Psoas muscle (tissue), 8 donors: ENCODE data around the gene MARK2. TPM values are rescaled to one million over a fixed set of nuclear protein-coding genes. Genes with fewer than 3 reads are reported as not detected.
A peak's percentile ranks its signal among the peaks of the same experiment; 100 is the strongest.

Source experiments
- ATAC-seq, 4 donors: fragments of 200-7000 bp; cut with Tn5 transposase; one replicate each; pipeline ENCODE4 v1.9.1; 2020; ENCODE audit warnings: moderate library complexity in 3 of 4, mild to moderate bottlenecking in 2 of 4
- DNase-seq, 2 donors: peaks; one replicate each; pipeline ENCODE4 v3.0.0-alpha.2; 2020
- H3K27ac ChIP-seq: fragments of 200-600 bp; one replicate; pipeline ENCODE4 v1.8.0; 2022
- H3K27me3 ChIP-seq, 3 donors: fragments of 200-600 bp in 1 of 3; one replicate each; pipeline versions ENCODE4 v1.6.1 to v1.8.0; 2013 to 2022; ENCODE audit warnings: low read length in 2 of 3, mild to moderate bottlenecking in 2 of 3, moderate library complexity in 1 of 3; ENCODE audit not compliant: insufficient read depth in 3 of 3
- H3K36me3 ChIP-seq, 2 donors: fragments of 200-600 bp in 1 of 2; one replicate each; pipeline versions ENCODE4 v1.6.1 to v1.8.0; 2013 to 2022; ENCODE audit warnings: low read depth in 1 of 2, mild to moderate bottlenecking in 1 of 2, moderate library complexity in 1 of 2; ENCODE audit not compliant: insufficient read depth in 1 of 2
- H3K4me1 ChIP-seq: fragments of 200-600 bp; one replicate; pipeline ENCODE4 v1.8.0; 2022
- H3K4me3 ChIP-seq: fragments of 200-600 bp; one replicate; pipeline ENCODE4 v1.8.0; 2022; ENCODE audit warnings: mild to moderate bottlenecking
- H3K9me3 ChIP-seq: fragments of 200-600 bp; one replicate; pipeline ENCODE4 v1.8.0; 2022
- CTCF ChIP-seq: fragments of 200-600 bp; IDR thresholded peaks from one replicate; pipeline ENCODE4 v1.8.0; 2022; ENCODE audit warnings: antibody characterized with exemption
- WGBS, 3 donors: extraction: QIAGEN DNeasy Blood & Tissue Kit; methylation state at CpG; one replicate each; pipeline versions ENCODE4 v1.1.6 to v1.1.7; 2013; 5-methylcytosine and 5-hydroxymethylcytosine counted together
- intact Hi-C, 2 donors: fragments of 100-400 bp; cut with DNase I; formaldehyde crosslinking; loops; one replicate each; pipeline versions ENCODE4 v1.11.0 to v1.14.2; 2022
- polyA plus RNA-seq, 3 donors: library from polyadenylated mRNA; stranded (reverse); fragments of 200-250 nt; gene quantifications; one replicate each; pipeline ENCODE4 v1.2.3, GENCODE V29; 2013
- total RNA-seq, 4 donors: library from RNA; stranded (reverse); fragmentation: NEBNext Ultra II Directional in 2 of 4; extraction: Animal tissue kit (Norgen Biotek cat#: 25700) in 2 of 4; gene quantifications; one replicate each; pipeline versions ENCODE4 v1.2.1 to v1.2.4, GENCODE V29; 2021 to 2023
- donor health status: healthy with polysubstance abuse.
- donor health status: DM: no; HTN: no; CAD: no; lungs with moderate emphysema.
- donor health status: Bipolar disorder and iron deficiency.
- donor health status: healthy.
- donor health status: DM: yes; HTN: yes; CAD: no.
- donor health status: DM: no; HTN: no; CAD: no.
- donor health status: DM: no; HTN: no; CAD: no.
- donor health status: DM: yes; HTN: yes; CAD: no.

MARK2 gene
- total and polyA plus RNA-seq, 7 donors: 11.7 to 24.9 (median 22.2) TPM

GRCh38 chr11:63853476-63853875 lies 14.6 kb downstream of the MARK2 start:
- Histone ChIP-seq H3K36me3 (peaks cover 0 to 12% of the 10 kb centered on the region in 2 donors), H3K9me3 (no peaks in the 10 kb centered on the region), H3K27me3 (no peaks in the 10 kb centered on the region), H3K4me1 (peaks cover 7% of the 10 kb centered on the region), H3K4me3 (no peak overlapping the region), H3K27ac (no peak overlapping the region)
- no peak for TF ChIP-seq CTCF
- ATAC-seq: no peak
- 93 to 96% (median 94%) methylated on average over 3 of the region's 3 CpGs for WGBS, 3 donors
- DNase-seq: no peak
- intact Hi-C loops: no loop called here

- no peak for TF ChIP-seq CTCF
- Histone ChIP-seq H3K4me3 (no peak overlapping the region), H3K4me1 (peaks cover 18% of the 10 kb centered on the region), H3K36me3 (peaks cover 0 to 13% of the 10 kb centered on the region in 2 donors), H3K9me3 (no peaks in the 10 kb centered on the region), H3K27ac (no peak overlapping the region), H3K27me3 (no peaks in the 10 kb centered on the region)
- 80 to 94% (median 81%) methylated on average over 4 of the region's 4 CpGs for WGBS, 3 donors
- intact Hi-C loops: no loop called here
- DNase-seq (no peak), ATAC-seq (no peak)
These were observed 15.8 kb downstream of the MARK2 start for GRCh38 chr11:63854696-63855095.

- peaks cover 18% of the 10 kb centered on the region for H3K4me1 ChIP-seq
- intact Hi-C loops: no loop called here
- peaks cover 0 to 12% of the 10 kb centered on the region in 2 donors for H3K36me3 ChIP-seq
- H3K27me3 ChIP-seq: no peaks in the 10 kb centered on the region
- H3K9me3 ChIP-seq: no peaks in the 10 kb centered on the region
- 87 to 90% (median 89%) methylated on average over 2 of the region's 2 CpGs for WGBS, 3 donors
- DNase-seq: no peak
- ATAC-seq: no peak
- no peak overlapping the region for H3K27ac ChIP-seq
- no peak overlapping the region for H3K4me3 ChIP-seq
- TF ChIP-seq CTCF: no peak
These were observed 17.1 kb downstream of the MARK2 start for GRCh38 chr11:63855975-63856374.

GRCh38 chr11:63858628-63859550 lies 20.0 kb downstream of the MARK2 start:
- 71 to 75% (median 73%) methylated on average over 11 of the region's 11 CpGs for WGBS, 3 donors

More at GRCh38 chr11:63858628-63859550, 20.0 kb downstream of the MARK2 start:
- Histone ChIP-seq H3K36me3 (peaks cover 3 to 17% of the 10 kb centered on the region in 2 donors), H3K27ac (peak overlapping the region; percentile 54), H3K4me3 (no peak overlapping the region), H3K9me3 (no peaks in the 10 kb centered on the region), H3K4me1 (peaks cover 18% of the 10 kb centered on the region), H3K27me3 (no peaks in the 10 kb centered on the region)
- ATAC-seq (peak; percentile 56 to 94 (median 86)), DNase-seq (peak; percentile 41 to 72)
- no peak for TF ChIP-seq CTCF
- intact Hi-C loops: no loop called here
